Natural killer cell (primary cell): ENCODE data around the gene APOBEC3H. TPM values are rescaled to one million over a fixed set of nuclear protein-coding genes. Genes with fewer than 3 reads are reported as not detected.

Experiments used
- ATAC-seq, 3 donors: fragments of 150-1000 bp in 2 of 3; fragments of 200-7000 bp in 1 of 3; cut with Tn5 transposase; 1 replicate in 1 of 3; 2 replicates in 2 of 3; pipeline ENCODE4 v1.10.0; 2021; ENCODE audit warnings: mild to moderate bottlenecking in 2 of 3, moderate library complexity in 2 of 3
- DNase-seq, 2 donors: peaks; one replicate each; pipeline versions ENCODE4 v3.0.0 to v3.0.0-alpha.2; 2013 to 2021; ENCODE audit warnings: mixed read lengths in 1 of 2
- H3K27ac ChIP-seq: one replicate; pipeline ENCODE4 v1.5.1; 2013; ENCODE audit warnings: mild to moderate bottlenecking, low read length
- H3K27me3 ChIP-seq: one replicate; pipeline ENCODE4 v1.6.1; 2013; ENCODE audit warnings: low read length; ENCODE audit not compliant: control insufficient read depth, insufficient read depth
- H3K36me3 ChIP-seq: one replicate; pipeline ENCODE4 v1.6.1; 2013; ENCODE audit warnings: low read length; ENCODE audit not compliant: control insufficient read depth, insufficient read depth
- H3K4me1 ChIP-seq: one replicate; pipeline ENCODE4 v1.6.1; 2013; ENCODE audit warnings: low read length; ENCODE audit not compliant: control insufficient read depth, insufficient read depth
- H3K4me3 ChIP-seq: one replicate; pipeline ENCODE4 v1.5.1; 2013; ENCODE audit warnings: low read length
- H3K9me3 ChIP-seq: one replicate; pipeline ENCODE4 v1.6.1; 2013; ENCODE audit warnings: low read length; ENCODE audit not compliant: control insufficient read depth, insufficient read depth
- H3K27ac Mint-ChIP-seq, 2 donors: one replicate each; pipeline ENCODE4 v1.8.0; 2022; ENCODE audit warnings: mild to moderate bottlenecking in 2 of 2, mixed read lengths in 2 of 2, moderate library complexity in 1 of 2
- H3K27me3 Mint-ChIP-seq, 2 donors: one replicate each; pipeline ENCODE4 v1.8.0; 2022; ENCODE audit warnings: low read depth in 2 of 2, mixed read lengths in 2 of 2
- H3K36me3 Mint-ChIP-seq: one replicate; pipeline ENCODE4 v1.8.0; 2022; ENCODE audit warnings: mixed read lengths
- H3K4me1 Mint-ChIP-seq, 2 donors: one replicate each; pipeline ENCODE4 v1.8.0; 2022; ENCODE audit warnings: mixed read lengths in 2 of 2
- H3K4me3 Mint-ChIP-seq: one replicate; pipeline ENCODE4 v1.8.0; 2022; ENCODE audit warnings: mild to moderate bottlenecking, moderate library complexity, mixed read lengths
- H3K9me3 Mint-ChIP-seq, 2 donors: one replicate each; pipeline ENCODE4 v1.8.0; 2022; ENCODE audit warnings: mixed read lengths in 2 of 2
- WGBS: methylation state at CpG from one replicate; pipeline ENCODE4 v1.1.7; 2013; ENCODE audit warnings: missing lambda C conversion rate; ENCODE audit not compliant: insufficient coverage; 5-methylcytosine and 5-hydroxymethylcytosine counted together
- intact Hi-C: fragments of 100-400 bp; cut with micrococcal nuclease; formaldehyde crosslinking; loops from one replicate; pipeline ENCODE4 v1.14.2; 2022
- total RNA-seq, 4 donors: library from RNA; stranded (reverse); fragments of 120-200 nt in 1 of 4; gene quantifications; one replicate each; pipeline versions ENCODE4 v1.2.3 to v1.2.4, GENCODE V29; 2013 to 2022
- TF ChIP-seq, protein P1 (sequence below): fragments of 200-600 bp; IDR thresholded peaks from one replicate; pipeline ENCODE4 v1.8.0; 2022; ENCODE audit warnings: antibody characterized with exemption

APOBEC3H gene
- total RNA-seq, 3 donors from 2014 or later (not counting 1 experiment from before 2014, with no cell fraction given) = 14.1 to 17.0 (median 14.6) TPM

DNA sequence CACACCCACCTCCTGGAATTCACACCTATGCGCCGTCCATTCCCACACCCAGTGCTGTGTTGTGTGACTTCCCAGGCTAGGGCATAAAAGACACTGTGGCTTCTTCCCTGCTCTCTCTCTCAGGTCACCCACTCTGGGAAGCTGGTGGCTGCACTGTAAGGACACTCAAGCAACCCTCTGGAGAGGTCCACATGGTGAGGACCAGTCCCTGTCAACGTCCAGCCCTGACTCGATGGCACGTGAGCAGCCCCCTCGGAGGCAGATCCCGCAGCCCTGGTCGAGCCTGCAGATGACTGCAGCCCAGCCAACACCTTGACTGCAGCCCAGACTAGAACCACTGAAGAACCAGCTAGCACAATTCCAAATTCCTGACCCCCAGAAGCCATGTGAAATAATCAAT, 39.3 kb downstream of the APOBEC3H start:
- Histone ChIP-seq H3K9me3 (no peaks in the 10 kb centered on the region), H3K4me1 (peaks cover 2% of the 10 kb centered on the region), H3K27ac (no peak overlapping the region), H3K27me3 (no peaks in the 10 kb centered on the region), H3K36me3 (peaks cover 15% of the 10 kb centered on the region), H3K4me3 (no peak overlapping the region)
- Mint-ChIP-seq H3K4me1 (peaks cover 0 to 5% of the 10 kb centered on the region in 2 donors), H3K36me3 (no peaks in the 10 kb centered on the region), H3K4me3 (no peak overlapping the region), H3K27ac (no peak overlapping the region), H3K27me3 (no peaks in the 10 kb centered on the region), H3K9me3 (no peaks in the 10 kb centered on the region)
- intact Hi-C loops = no loop called here
- TF ChIP-seq, protein P1, sequence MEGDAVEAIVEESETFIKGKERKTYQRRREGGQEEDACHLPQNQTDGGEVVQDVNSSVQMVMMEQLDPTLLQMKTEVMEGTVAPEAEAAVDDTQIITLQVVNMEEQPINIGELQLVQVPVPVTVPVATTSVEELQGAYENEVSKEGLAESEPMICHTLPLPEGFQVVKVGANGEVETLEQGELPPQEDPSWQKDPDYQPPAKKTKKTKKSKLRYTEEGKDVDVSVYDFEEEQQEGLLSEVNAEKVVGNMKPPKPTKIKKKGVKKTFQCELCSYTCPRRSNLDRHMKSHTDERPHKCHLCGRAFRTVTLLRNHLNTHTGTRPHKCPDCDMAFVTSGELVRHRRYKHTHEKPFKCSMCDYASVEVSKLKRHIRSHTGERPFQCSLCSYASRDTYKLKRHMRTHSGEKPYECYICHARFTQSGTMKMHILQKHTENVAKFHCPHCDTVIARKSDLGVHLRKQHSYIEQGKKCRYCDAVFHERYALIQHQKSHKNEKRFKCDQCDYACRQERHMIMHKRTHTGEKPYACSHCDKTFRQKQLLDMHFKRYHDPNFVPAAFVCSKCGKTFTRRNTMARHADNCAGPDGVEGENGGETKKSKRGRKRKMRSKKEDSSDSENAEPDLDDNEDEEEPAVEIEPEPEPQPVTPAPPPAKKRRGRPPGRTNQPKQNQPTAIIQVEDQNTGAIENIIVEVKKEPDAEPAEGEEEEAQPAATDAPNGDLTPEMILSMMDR = no peak
- WGBS = 94% methylated on average over 8 of the region's 8 CpGs
- ATAC-seq = no peak
- DNase-seq = no peak

DNA sequence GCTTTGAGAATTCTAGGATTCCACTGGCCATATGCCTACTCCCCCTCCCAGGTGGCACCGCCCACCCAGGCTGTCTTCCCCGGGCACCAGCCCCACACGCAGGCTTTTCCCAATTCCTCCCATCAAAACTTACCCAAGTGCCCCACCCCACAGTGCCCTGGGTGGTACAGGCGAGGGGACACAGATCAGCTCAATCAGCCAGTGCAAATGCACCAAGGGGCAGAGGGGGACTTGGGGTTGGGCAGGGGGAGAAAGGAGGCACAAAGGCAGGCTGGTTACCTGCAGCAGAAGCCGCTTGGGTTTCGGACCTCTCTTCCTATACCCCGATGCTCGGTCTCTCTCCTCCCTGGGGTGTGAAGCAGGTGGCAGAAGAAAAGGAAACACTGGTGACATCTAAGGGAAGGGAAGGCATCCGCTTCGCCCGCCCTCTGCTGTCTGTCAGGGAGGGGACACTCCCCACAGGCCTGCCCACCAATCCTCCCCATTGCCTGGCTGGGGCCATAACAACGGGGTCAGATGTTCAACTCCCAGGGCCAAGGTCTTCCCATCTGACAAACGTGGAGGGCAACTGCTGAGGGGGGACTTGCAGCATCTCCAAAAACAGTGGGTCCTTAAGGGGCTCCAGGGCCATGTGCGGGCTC, 41.4 kb downstream of the APOBEC3H start:
- no peaks in the 10 kb centered on the region for H3K27me3 Mint-ChIP-seq
- no peak overlapping the region for H3K27ac ChIP-seq
- H3K36me3 Mint-ChIP-seq = no peaks in the 10 kb centered on the region
- H3K27ac Mint-ChIP-seq = no peak overlapping the region
- DNase-seq (no peak), ATAC-seq (no peak)
- no peaks in the 10 kb centered on the region for H3K9me3 Mint-ChIP-seq
- WGBS = 82% methylated on average over 11 of the region's 14 CpGs
- H3K9me3 ChIP-seq = no peaks in the 10 kb centered on the region
- peaks cover 0 to 1% of the 10 kb centered on the region in 2 donors for H3K4me1 Mint-ChIP-seq
- H3K4me1 ChIP-seq = peaks cover under 1% of the 10 kb centered on the region
- TF ChIP-seq, protein P1 = no peak
- intact Hi-C loops = no loop called here
- peaks cover 4% of the 10 kb centered on the region for H3K36me3 ChIP-seq
- H3K4me3 Mint-ChIP-seq = no peak overlapping the region
- H3K27me3 ChIP-seq = no peaks in the 10 kb centered on the region
- H3K4me3 ChIP-seq = no peak overlapping the region

DNA sequence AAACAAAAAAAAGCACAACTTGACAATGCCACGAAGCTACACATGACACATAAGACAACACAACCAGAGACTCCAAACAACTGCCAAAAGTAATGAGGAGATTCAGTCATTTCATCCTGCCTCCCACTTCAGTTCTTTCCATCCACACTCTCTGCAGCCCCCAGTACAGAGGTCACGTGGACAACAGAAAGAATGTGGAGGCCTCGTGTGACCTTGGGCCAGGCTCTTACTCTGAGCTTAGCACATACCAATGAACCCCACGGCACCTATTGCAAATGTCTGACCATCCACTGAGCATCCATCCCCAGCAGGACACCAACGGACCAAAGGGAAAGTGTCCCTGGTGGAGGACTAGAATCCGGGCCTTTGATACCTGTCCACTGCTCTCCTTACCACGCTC, 42.9 kb downstream of the APOBEC3H start:
- WGBS = 93% methylated on average over 7 of the region's 7 CpGs
- Histone ChIP-seq H3K9me3 (no peaks in the 10 kb centered on the region), H3K4me1 (peaks cover 14% of the 10 kb centered on the region), H3K27me3 (no peaks in the 10 kb centered on the region), H3K36me3 (no peaks in the 10 kb centered on the region), H3K4me3 (no peak overlapping the region), H3K27ac (no peak overlapping the region)
- no peak for ATAC-seq
- DNase-seq = no peak
- intact Hi-C loops = no loop called here
- H3K27me3 Mint-ChIP-seq = no peaks in the 10 kb centered on the region
- no peak overlapping the region for H3K4me3 Mint-ChIP-seq
- no peaks in the 10 kb centered on the region for H3K36me3 Mint-ChIP-seq
- no peak overlapping the region for H3K27ac Mint-ChIP-seq
- H3K9me3 Mint-ChIP-seq = no peaks in the 10 kb centered on the region
- peaks cover 11 to 15% of the 10 kb centered on the region in 2 donors for H3K4me1 Mint-ChIP-seq
- TF ChIP-seq, protein P1 = no peak
